GM21381 (cell line): Measurements from ENCODE around the gene EFCAB10.
"Not testable (repeated sequence)": the region's sequence is repeated elsewhere in the genome, so short reads cannot be mapped to it uniquely, and the experiment has no call there.

ENCODE experiments used
- ATAC-seq: cut with Tn5 transposase; IDR thresholded peaks from one replicate; pipeline ENCODE4 v1.9.1; 2021; ENCODE audit warnings: mild to moderate bottlenecking, moderate library complexity; ENCODE audit not compliant: unreplicated experiment

Gene EFCAB10

DNA sequence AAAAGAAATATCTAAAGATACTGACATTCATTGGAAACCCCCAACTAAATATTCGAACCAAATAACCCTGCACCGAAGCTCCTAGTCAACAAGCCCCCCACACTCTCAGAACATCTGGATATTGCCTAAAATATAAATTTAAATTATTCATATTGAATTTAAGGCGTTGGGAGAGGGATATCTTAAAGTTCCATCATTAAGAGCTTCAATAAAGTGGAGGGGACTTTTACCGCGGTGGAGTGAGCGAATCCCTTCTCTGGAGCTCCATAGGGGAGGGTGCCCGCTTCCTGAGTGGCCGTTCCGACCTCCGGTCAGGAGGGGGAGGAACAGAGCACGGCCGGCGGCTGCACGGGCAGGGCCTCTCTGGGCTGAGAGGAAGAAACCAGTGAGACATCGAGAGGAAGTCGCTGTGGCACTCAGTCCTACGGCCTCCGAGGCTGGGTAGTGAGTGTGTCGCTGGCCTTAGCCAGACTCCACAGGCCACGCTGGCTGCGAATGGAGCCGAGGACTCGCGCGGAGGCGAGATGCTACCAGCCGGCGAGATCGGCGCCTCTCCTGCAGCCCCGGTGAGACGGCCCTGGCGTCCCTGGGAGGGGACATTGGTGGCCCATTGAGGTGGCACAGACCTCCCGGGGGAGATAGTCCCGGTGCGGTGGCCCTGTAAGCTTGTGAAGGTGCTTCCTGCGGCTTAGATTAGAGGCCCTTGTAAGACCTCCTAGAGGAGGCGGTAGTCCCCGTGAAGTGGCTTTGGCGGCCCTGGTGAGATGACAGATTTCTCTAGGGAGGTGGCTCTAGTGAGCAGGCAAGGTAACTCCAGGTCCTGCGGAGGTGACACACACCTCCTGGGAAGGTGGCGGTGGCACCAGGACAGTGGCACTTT lies 49.3 kb downstream of the EFCAB10 start, which contains the start of gene RINT1:
Gene RINT1 (plus strand): TSS at position 410 of the 880 bp plus-strand sequence. CDS start 115 bp downstream, at position 525.
- ATAC-seq = peak; percentile 95

DNA sequence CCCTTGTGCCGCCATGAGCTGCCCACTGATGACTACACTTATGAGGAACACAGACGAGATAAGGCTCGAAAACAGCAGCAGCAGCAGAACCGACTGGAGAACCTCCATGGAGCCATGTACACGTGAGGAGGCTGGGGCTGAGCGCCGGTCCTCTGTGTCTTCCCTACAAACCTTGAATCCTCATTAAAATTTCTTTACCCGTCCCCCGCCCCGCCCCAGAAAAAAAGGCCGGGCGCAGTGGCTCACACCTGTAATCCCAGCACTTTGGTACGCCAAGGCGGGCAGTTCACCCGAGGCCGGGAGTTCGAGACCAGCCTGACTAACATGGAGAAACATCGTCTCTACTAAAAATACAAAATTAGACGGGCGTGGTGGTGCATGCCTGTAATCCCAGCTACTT lies 50.7 kb downstream of the EFCAB10 start:
- ATAC-seq = no peak

DNA sequence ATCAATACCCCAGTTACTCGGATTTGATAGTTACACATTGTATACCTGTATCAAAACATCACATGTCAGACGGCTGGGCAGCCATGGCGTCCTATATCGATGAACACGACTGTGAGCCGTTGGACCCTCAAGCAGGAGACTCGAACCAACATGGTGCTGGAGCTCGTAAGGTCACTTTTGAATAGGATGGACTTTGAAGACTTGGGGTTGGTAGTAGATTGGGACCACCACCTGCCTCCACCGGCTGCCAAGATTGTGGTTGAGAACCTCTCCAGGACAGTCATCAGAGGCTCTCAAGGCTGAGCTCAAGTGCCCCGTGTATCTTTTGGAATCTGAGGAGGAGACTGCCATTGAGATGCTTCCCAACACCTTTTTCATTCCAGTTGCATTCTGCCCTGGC lies 51.2 kb downstream of the EFCAB10 start:
- no peak for ATAC-seq

DNA sequence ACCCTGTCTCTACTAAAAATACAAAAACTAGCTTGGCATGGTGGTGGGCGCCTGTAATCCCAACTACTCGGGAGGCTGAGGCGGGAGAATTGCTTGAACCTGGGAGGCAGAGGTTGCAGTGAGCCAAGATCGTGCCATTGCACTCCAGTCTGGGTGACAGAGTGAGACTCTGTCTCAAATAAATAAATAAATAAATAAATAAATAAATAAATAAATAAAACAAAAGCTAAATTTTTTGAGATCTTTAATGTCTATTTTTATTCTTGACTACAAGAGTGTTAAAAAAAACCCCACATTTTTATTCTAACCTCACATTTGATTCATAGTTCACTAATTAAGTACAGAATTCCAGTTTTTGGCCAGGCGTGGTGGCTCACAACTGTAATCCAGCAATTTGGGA lies 53.6 kb downstream of the EFCAB10 start:
- ATAC-seq = not testable (repeated sequence)

DNA sequence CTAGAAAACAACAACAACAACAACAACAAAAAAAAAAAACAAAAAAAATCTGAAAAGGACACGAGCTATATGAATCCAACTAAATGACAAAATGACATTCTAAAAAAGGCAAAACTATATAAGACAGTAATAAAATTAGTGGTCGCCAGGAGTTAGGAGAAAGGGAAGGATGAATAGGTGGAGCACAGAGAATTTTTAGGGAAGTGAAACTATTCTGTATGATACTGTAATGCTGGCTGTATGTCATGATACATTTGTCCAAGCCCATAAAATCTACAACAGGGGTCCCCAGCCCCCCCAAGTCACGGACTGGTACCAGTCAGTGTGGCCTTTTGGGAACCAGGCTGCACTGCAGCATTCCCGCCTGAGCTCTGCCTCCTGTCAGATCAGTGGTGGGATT lies 56.5 kb downstream of the EFCAB10 start:
- ATAC-seq = no peak

DNA sequence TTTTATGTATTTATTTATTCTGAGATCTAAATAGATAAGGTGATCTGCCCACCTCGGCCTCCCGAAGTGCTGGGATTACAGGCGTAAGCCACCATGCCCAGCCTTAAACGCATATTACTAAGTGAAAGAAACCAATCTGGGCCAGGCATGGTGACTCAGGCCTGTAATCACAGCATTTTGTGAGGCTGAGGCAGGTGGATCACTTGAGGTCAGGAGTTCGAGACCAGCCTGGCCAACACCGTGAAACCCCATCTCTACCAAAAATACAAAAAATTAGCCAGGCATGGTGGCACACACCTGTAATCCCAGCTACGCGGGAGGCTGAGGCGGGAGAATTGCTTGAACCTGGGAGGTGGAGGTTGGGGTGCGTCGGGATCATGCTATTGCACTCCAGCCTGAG lies 56.9 kb downstream of the EFCAB10 start:
- not testable (repeated sequence) for ATAC-seq

DNA sequence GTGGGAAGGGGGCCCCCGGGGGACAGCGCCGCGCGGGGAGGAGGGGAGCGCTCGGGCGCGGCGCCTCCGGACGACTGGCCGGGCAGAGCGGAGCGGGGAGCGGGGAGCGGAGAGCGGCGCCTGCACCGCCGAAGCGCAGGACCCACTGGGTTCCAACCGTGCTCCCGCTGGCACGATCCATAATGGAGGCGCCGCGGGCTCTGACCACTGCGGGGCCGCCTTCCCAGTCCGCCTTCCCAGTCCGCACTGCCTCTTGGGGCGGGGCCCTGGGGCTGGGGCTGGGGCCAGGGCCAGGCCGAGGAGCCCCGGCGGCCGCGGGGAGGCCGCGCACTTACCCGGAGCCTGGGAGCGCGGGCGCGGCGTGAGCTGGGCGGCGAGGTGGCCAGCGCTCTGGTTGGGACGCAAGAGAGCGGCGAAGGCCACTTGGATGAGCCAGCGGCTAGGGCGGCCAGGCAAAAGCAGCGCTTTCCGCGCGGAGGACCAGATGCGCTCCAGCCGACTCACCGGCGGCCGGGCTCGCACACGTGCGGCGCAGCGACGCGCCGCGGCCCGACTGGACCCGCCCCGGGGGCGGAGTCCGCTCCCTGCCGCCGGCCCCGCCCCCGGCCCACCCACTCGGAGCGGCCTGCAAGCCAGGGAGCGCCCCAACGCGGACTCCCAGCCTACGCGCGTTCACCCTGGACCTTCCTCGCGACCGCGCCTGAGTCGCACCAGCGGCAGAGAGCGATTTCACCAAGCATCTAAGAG lies 59.4 kb downstream of the EFCAB10 start, which contains the start of gene PUS7:
Gene PUS7 (minus strand): TSS at position 555 of the 747 bp plus-strand sequence. CDS start 13,759 bp downstream, outside the sequence.
- ATAC-seq = peak; percentile 81

DNA sequence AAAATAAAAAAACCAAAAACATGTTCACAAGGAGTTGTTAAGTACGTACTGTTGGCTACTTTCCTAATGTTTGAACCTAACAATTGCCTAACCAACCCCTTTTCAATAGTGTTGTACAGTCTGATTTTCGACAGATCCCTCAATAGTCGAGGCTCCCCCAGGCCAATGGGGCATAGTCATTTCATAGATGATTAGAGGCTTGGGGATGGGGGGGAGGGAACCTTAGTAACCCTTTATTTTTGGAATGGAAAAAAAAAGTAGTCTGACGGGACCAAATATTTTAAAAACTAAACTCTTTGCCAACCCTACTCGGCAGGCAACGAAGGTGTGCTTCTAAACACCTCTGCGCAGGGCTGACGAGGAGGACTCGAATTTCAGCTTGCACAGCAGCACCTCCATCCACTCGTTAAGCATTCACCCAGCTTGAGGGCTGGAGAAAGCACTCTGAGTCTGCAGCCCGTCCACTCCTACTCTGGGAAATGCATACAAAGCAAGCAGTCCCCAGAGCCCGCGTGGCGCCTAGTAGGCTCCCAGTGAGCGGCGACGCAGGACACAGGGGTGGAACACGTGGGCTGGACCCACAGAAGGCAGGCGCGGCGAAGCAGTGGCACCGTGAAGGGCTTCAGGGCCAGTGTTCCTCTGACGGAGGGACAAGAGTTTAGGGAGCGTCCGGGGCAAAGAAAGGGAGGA lies 60.1 kb downstream of the EFCAB10 start:
- peak; percentile 39 for ATAC-seq

DNA sequence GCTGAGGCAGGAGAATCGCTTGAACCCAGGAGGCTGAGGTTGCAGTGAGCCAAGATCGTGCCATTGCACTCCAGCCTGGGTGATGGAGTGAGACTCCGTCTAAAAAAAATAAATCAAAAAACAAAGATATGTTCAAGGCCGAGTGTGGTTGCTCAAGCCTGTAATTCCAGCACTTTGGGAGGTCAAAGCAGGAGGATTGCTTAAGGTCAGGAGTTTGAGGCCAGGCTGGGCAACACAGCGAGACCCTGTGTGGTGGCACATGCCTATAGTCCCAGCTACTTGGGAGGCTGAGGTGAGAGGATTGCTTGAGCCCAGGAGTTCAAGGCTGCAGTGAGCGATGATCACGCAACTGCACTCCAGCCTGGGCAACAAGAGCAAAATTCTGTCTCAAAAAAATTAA lies 60.7 kb downstream of the EFCAB10 start:
- ATAC-seq = not testable (repeated sequence)

DNA sequence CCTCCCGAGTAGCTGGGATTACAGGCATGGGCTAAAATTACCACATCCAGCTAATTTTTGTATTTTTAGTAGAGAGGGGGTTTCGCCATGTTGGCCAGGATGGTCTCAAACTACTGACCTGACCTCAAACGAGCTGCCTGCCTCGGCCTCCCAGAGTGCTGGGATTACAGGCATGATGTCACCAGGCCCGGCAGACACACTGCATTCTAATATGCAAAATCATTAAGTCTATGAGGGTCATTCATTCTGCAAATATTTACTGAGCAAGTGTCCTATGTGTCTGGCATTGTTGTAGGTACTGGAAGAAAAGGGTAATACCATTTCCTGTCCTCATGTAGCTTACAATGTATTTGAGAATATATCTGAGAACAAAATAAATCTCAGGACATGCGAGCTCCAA lies 61.9 kb downstream of the EFCAB10 start:
- ATAC-seq = no peak

DNA sequence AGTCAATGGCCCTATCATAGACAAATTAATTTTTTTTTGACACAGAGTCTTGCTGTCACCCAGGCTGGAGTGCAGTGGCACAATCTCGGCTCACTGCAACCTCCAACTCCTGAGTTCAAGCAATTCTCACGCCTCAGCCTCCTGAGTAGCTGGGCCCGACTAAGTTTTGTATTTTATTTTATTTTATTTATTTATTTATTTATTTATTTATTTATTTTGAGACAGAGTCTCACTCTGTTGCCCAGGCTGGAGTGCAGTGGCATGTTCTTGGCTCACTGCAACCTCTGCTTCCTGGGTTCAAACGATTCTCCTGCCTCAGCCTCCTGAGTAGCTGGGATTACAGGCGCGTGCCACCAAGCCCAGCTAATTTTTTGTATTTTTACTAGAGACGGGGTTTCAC lies 65.7 kb downstream of the EFCAB10 start:
- ATAC-seq = not testable (repeated sequence)
